Dedifferentiated amniotic fluid mesenchymal stem cell (primary cell): ENCODE results near the gene GTF3C2.
"Not testable (repeated sequence)": the region's sequence is repeated elsewhere in the genome, so short reads cannot be mapped to it uniquely, and the experiment has no call there.

Source experiments
- DNase-seq: peaks from one replicate; pipeline ENCODE4 v3.0.0-alpha.2; 2016; ENCODE audit errors: extremely low spot score

Gene GTF3C2

GRCh38 chr2:27373567-27373966 lies 17.0 kb upstream of the GTF3C2 start:
- DNase-seq: no peak

- no peak for DNase-seq
Measured at GRCh38 chr2:27372937-27373336, 16.4 kb upstream of the GTF3C2 start.

DNA sequence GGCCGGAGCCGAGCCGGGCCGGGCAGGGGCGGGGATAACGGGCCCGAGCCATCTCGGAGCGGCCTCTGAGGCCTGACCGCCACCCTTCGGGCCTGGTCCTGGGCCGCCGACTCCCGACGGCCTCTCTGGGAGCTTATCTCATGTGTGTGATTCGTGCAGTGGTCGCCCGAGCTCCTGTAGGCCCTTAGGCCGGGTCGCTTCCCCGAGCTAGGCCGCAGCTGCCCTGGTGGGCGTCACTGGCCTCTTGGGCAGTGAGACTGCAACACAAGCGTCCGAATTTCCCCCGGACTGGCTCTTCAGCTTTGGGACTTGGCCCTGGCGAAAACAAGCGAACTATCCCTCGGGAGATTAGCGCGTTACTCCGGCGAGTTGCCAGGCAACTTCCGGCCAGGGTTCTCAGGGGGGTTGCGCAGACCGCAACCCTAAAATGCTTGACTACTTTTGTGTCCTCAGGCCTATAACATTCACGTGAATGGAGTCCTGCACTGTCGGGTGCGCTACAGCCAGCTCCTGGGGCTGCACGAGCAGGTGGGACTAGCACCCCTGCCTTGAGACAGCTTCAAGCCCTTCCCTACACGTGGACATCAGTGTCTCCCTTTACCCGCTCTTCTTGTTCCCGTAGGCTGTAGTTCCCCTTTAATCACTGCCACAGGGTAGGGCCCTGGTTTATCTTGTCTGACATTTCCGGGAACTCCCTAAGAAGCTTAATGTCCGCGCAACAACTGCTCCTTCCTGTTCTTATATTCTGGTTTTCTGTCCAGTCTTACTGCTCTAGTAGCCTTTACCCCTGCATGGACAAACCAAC lies 14.5 kb upstream of the GTF3C2 start:
- DNase-seq: no peak

DNA sequence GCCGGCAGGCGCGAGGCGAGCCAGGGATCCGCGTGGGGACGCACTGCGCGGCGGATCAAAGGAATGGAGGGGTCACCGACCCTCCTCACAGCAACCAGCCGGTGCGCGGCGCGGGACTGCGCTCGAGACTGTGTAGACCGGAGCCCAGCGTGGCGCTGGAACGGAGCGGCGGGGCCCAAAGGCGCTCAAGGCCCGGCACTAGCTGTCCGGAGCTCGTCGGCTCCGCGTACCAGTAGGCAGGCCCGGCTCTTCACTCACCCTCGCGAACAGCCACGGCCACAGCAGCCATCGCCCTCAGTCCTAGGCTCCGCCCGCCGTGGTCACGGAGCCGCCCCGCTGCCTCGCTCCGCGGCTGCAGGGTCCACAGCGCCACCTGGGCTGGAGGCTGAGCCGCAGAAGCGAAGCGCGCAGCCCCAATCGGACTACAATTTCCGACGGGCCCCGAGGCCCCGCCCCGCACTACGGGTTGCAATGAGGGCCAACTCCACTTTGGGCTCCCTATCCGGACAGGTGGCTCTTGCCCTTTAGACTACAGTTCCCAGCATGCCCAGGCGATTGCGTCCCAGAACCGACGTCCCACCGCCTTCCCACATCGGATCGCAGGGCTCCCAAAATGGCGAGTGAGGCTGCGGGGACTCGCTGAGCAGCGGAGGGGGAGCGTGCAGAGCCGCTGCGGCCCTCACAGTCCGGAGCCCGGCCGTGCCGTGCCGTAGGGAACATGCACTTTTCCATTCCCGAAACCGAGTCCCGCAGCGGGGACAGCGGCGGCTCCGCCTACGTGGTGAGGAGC lies 13.7 kb upstream of the GTF3C2 start, which contains the start of the genes EIF2B4 and SNX17:
EIF2B4 (minus strand) TSS at position 313 of the 790 bp plus-strand sequence; CDS start at position 289, 24 bp downstream.
SNX17 (plus strand) TSS at position 591 of the 790 bp plus-strand sequence; CDS start at position 719, 128 bp downstream.
- DNase-seq: peak; percentile 99

- peak; percentile 40 for DNase-seq
Measured at GRCh38 chr2:27369471-27370025, 13.0 kb upstream of the GTF3C2 start.

DNA sequence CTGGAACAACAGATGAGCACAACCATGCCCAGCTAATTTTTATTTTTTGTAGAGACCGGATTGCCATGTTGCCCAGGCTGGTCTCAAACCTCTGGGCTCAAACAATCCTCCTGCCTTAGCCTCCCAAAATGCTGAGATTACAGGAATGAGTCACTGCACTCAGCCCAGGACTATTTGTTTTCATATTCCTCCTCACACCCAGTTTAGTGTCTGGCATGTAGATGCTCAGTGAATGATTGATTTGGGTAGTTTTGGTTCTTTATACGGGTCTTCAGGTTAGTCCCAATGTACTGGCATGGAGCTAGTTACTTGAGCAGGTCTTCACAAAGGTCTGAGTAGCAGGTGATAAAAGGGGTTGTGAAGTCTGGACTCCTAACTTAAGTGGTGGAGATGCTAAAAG lies 7.4 kb upstream of the GTF3C2 start:
- DNase-seq: no peak

DNA sequence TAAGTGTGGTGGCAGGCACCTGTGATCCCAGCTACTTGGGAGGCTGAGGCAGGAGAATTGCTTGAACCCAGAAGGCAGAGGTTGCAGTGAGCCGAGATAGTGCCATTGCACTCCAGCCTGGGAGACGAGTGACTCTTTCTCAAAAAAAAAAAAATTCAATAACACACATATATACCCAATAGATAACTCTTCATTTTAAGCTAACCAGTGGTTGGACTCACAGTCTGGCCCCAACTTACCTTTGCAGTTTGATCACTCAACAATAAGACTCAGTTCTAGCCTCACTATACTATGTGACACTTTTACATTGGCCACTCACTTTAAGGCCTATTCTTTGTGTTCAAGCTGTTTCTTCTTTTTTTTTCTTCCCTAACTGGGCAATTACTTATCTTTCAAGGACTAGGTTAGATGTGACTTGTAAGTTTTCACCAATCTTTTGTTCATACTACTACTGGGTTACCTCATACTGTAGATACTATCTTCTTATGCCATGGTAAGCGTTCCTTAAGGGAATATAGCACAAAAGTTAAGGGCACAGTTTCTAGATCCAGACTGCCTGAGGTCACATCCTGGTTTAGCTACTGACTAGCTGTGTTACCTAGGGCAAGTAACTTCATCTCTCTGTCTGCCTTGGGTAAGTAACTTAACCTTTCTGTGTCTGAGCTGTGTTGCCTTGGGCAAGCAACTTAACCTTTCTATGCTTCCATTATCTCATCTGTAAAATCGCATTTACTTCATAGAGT lies 6.3 kb upstream of the GTF3C2 start:
- no peak for DNase-seq

DNA sequence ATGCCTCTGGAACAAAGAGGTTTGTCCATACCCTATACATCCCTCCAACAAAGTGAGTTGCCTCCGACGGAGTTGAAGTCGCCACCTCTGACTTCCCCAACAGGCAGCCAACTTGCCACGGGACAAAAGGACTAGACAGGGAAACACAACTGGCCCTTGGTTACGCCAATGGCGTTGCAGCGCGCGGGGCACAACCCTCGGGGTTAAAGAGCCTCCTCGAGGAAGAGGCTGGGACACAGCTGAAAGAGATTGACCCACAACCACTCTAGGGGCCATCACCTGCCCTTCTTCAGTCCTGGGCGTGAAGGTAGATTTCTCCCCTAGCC lies 545 bp downstream of the GTF3C2 start:
- peak; percentile 28 for DNase-seq

- no peak for DNase-seq
Measured at GRCh38 chr2:27354597-27354927, 2.0 kb downstream of the GTF3C2 start.

DNA sequence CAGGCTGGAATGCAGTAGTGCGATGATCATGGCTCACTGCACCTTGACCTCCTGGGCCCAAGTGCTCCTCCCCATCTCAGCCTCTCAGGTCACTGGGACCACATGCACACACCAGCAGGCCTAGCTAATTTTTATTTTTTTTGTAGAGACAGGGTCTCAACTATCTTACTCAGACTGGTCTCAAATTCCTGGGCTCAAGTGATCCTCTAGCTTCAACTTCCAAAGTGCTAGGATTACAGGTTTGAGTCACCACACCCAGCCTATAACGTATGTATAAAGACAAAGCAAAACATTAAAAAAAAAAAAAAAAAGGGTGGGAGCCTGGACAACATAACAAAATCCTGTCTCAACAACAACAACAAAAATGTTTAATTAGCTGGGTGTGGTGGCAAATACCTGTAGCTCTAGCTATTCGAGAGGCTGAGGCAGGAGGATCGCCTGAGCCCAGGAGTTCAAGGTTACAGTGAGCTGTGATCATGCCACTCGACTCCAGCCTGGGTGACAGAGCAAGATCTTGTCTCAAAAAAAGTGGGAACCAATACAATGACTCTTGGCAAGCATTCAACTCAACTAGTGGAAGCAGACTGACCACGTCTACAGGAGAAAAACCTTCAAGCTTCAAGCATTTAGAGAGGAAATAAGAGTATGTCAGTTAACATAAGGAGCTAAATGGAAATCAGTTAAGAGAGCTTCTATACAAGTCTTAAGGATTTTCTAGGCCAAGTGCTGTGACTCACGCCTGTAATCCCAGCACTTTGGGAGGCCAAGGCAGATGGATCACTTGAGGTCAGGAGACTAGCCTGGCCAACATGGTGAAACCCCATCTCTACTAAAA lies 2.6 kb downstream of the GTF3C2 start:
- DNase-seq: no peak

- not testable (repeated sequence) for DNase-seq
Measured at GRCh38 chr2:27353386-27353761, 3.2 kb downstream of the GTF3C2 start.

DNA sequence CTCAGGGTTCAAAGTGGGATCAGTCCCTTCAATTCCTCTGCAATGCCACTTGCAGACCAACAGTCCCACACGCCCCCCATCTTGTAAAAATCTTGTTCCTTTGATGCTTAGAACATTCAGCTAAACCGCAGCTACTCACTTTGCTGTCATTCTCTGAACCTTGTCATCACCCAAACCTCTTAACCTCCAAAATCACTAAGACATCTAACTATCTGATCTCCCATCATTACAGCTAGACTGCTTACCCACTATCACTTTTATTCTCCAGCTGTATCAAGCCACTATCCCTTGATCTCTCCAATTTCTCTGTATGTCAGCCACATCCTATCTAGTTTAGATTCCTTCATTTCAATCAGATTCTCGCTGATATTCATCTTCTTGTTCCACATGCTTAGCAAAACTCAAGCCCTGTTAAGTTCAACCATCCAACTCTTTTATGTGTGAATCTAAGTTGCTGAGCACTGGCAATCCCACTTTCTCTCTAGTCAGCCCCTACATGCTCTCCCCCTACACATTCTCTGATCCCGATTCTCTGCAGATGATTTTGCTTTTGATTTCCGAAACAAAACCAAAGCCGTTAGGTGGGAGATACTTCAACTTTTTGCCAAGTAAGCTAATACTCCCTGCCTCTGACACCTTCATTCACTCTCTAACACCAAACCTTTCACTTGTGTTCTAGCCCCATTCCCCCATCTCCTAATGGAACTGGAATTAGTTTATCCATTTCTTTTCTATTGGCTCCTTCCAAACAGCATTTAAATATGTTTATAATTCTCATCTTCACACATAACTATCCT lies 4.6 kb downstream of the GTF3C2 start:
- DNase-seq: no peak

DNA sequence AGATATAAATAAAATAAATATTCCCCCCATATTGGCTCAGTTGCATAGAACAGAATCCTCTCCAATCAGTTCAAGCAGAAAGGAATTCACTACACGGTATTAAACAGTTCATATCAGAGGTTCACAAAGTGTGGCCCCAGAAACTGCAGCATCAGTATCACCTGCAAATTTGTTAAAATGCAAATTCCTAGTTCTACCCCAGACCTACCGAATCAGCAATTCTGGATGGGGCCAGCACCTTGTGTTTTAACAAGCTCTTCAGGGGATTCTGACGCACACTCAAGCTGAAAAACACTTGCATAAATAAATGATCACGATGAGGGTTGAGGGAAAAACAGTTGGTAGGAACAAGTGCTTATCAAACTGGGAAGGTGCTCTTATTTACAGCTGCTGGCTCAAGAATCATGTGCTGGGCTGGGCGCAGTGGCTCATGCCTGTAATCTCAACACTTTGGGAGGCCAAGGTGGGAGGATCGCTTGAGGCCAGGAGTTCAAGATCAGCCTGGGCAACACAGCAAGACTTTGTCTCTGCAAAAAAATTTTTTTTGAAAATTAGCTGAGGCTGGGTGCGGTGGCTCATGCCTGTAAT lies 6.4 kb downstream of the GTF3C2 start:
- DNase-seq: no peak

DNA sequence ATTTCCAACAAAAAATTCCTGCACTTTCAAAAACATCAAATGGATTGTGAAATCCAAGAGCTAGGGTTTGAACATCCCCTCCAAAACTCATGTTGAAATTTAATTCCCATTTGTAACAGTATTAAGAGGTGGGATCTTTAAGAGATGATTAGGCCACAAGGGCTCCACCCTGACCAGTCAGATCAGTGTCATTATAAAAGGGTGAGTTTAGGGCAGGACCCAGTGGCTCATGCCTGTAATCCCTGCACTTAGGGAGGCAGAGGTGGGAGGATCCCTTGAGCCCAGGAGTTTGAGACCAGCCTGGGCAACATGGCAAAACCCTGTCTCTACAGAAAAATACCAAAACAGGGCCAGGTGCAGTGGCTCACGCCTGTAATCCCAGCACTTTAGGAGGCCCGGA lies 8.9 kb downstream of the GTF3C2 start:
- no peak for DNase-seq

GRCh38 chr2:27336173-27336572 lies 20.4 kb downstream of the GTF3C2 start:
- DNase-seq: no peak

- DNase-seq: no peak
Measured at GRCh38 chr2:27335311-27335710, 21.3 kb downstream of the GTF3C2 start.

DNA sequence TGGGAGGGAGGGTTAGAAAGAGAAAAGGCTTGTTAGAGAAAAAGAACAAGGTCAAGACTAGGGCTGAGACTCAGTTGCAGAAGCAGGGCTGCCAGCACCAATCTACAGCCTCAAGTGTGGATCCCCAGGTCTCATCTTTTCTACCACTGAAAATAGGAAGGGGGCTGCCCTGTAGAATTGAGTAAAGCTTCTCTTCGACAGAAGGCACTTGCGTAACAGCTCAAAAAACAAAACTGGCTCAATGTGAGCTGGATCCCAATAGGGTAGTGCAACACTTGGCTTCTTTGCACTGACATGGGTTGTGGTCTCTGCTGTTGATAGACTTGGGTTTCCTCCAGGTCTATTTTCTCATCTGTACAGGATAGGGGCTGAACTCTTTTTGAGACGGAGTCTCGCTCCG lies 31.8 kb downstream of the GTF3C2 start:
- DNase-seq: no peak

DNA sequence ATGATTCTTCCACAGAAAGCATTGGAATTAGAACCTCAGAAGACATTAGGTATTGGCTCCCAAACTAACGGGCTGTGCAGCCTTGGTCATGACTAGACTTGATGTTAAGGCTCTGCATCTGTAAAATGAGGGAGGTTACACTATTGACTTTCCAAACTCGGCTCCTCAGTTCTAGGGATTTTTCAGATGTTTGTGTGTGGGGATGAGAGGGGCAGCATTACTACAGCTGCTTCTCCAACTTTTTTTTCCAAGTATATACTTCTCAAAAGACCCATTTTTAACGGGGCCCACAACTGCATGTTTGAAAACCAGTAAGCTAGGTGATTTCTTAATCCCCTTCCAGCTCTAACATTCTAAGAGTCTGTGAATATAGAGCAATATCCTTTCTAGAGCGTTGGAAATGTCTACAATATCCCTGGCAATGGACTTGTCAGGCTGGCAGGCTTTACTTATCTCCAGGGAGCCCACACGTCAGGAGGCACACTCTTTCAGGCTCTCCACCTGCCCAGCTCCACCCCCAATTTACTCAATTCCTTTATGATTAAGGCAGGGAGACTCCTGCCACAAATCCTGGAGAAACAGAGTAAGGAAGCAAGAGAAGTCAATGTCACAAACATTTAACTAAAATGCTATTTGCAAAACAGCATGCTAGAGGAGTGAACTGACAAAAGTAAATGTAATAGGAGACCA lies 32.8 kb downstream of the GTF3C2 start:
- DNase-seq: no peak
